Neutrophil (primary cell): ENCODE measurements around the gene KCNG4.

Source experiments
- H3K27ac ChIP-seq: fragments of 200-600 bp; sonication (generic); 2 replicates; pipeline ENCODE4 v1.5.1; 2016; ENCODE audit warnings: mild to moderate bottlenecking, moderate library complexity
- H3K27me3 ChIP-seq: fragments of 200-600 bp; sonication (generic); 2 replicates; pipeline ENCODE4 v1.6.0; 2016; ENCODE audit warnings: mild to moderate bottlenecking
- H3K36me3 ChIP-seq: fragments of 200-600 bp; sonication (generic); 2 replicates; pipeline ENCODE4 v1.5.1; 2017
- H3K4me1 ChIP-seq, 2 experiments: fragments of 200-600 bp in 1 of 2; sonication (generic) in 1 of 2; 1 replicate in 1 of 2; 2 replicates in 1 of 2; pipeline versions ENCODE4 v1.5.1 to v1.6.1; 2013 to 2016; ENCODE audit warnings: low read depth in 1 of 2, low read length in 1 of 2, mild to moderate bottlenecking in 1 of 2, moderate library complexity in 1 of 2; ENCODE audit not compliant: control insufficient read depth in 1 of 2, insufficient read depth in 1 of 2
- H3K4me3 ChIP-seq, 2 experiments: fragments of 200-600 bp in 1 of 2; sonication (generic) in 1 of 2; 1 replicate in 1 of 2; 2 replicates in 1 of 2; pipeline ENCODE4 v1.5.1; 2013 to 2016; ENCODE audit warnings: low read depth in 1 of 2, low read length in 1 of 2, mild to moderate bottlenecking in 1 of 2, moderate library complexity in 1 of 2
- H3K9me3 ChIP-seq: fragments of 200-600 bp; sonication (generic); 2 replicates; pipeline ENCODE4 v1.5.1; 2016
- TF ChIP-seq, protein P1 (sequence below): fragments of 200-600 bp; sonication (generic); IDR thresholded peaks from 2 replicates; pipeline ENCODE4 v1.5.1; 2016; ENCODE audit warnings: antibody characterized with exemption

Gene KCNG4

DNA sequence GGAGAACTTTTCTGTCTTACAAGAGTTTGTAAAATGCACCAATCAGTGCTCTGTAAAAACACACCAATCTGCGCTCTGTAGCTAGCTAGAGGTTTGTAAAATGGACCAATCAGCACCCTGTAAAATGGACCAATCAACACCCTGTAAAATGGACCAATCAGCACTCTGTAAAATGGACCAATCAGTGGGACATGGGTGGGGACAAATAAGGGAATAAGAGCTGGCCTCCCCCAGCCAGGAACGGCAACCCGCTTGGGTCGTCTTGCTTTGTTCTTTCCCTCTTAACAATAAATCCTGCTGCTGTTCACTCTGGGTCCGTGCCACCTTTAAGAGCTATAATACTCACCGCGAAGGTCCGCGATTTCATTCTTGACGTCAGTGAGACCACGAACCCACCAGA lies 18.5 kb upstream of the KCNG4 start:
- Histone ChIP-seq H3K4me3 (no peak overlapping the region), H3K27me3 (peaks cover 37% of the 10 kb centered on the region), H3K36me3 (no peaks in the 10 kb centered on the region), H3K27ac (no peak overlapping the region), H3K4me1 (no peaks in the 10 kb centered on the region), H3K9me3 (no peaks in the 10 kb centered on the region)
- TF ChIP-seq, protein P1, sequence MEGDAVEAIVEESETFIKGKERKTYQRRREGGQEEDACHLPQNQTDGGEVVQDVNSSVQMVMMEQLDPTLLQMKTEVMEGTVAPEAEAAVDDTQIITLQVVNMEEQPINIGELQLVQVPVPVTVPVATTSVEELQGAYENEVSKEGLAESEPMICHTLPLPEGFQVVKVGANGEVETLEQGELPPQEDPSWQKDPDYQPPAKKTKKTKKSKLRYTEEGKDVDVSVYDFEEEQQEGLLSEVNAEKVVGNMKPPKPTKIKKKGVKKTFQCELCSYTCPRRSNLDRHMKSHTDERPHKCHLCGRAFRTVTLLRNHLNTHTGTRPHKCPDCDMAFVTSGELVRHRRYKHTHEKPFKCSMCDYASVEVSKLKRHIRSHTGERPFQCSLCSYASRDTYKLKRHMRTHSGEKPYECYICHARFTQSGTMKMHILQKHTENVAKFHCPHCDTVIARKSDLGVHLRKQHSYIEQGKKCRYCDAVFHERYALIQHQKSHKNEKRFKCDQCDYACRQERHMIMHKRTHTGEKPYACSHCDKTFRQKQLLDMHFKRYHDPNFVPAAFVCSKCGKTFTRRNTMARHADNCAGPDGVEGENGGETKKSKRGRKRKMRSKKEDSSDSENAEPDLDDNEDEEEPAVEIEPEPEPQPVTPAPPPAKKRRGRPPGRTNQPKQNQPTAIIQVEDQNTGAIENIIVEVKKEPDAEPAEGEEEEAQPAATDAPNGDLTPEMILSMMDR, result no peak

DNA sequence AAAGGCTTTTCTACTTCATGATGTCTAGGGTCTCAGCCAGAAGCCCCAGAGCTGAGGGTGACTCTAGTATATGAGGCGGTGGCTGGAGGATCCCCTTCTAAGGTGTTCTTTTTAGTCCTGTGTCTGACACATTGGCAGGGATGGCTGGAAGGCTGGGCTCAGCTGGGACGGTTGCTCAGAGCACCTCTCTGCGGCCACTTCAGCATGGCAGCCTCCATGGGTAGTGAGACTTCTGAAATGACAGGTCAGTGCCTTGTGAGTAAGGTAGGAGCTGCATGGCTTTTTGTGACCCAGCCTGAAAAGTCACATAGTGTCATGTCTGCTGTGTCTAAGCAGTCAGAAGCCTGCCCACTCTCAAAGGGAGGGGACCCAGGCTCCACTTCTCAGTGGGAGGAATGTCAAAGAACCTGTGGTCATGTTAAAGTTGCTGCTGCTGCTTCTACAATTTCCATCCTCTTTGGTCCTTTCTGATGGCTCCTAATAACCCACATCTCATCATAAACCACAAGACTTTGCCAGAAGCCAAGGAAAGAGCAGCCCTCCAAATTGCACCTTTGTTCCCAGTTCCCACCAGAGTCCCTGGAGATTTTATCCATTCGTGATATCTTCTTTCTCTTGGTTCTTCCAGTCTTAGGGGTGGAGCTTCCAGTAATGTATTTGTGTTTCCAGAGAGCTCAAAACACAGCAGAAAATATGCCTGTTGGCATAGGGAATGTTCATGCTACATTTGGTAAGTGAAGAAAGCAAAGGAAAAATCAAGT lies 15.4 kb upstream of the KCNG4 start:
- H3K9me3 ChIP-seq, result no peaks in the 10 kb centered on the region
- H3K36me3 ChIP-seq, result no peaks in the 10 kb centered on the region
- no peaks in the 10 kb centered on the region for H3K4me1 ChIP-seq
- H3K27ac ChIP-seq, result no peak overlapping the region
- no peak overlapping the region for H3K4me3 ChIP-seq
- H3K27me3 ChIP-seq, result peaks cover 37% of the 10 kb centered on the region
- TF ChIP-seq, protein P1, result no peak

DNA sequence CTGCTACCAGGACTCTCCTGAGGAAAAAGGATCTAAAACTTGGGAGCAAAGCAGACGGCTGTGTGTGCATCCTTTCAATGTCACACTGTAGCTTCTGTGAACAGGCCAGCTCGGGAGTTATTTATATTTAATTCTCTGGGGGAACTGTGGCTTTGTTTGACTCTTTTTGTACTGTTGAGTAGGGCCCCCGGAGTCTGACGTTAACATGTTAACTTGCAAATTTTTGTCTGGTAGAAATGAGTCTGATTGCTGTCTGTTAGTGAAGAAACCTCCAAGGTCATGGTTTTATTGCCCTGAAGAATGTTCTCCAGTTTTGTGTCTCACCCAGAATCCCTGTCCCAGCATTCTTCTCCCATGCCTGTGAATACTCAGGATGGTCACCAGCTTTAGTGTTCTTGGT lies 14.2 kb upstream of the KCNG4 start:
- H3K4me1 ChIP-seq, result no peaks in the 10 kb centered on the region
- TF ChIP-seq, protein P1, result no peak
- H3K9me3 ChIP-seq, result no peaks in the 10 kb centered on the region
- no peak overlapping the region for H3K27ac ChIP-seq
- H3K36me3 ChIP-seq, result no peaks in the 10 kb centered on the region
- H3K27me3 ChIP-seq, result peaks cover 41% of the 10 kb centered on the region
- no peak overlapping the region for H3K4me3 ChIP-seq

DNA sequence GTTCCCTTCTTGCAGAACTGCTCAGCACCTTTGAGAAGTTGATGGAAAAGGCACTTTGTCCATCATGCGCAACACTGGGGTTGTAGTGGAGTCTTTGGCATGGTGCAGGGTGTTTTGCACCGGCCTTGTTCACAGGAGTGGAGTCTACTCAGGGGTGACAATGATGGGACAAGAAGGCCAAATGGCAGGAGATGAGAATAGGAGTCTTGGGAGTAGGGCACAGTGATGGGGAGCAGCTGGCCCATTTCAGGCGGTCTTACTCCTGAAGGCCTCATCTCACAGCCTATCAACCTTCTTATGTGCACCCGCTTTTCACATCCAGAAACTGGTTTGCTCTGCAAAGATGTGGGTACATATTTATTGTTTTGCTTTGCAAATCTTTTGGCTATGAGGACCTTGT lies 13.4 kb upstream of the KCNG4 start:
- TF ChIP-seq, protein P1, result no peak
- no peak overlapping the region for H3K4me3 ChIP-seq
- H3K27me3 ChIP-seq, result peaks cover 37% of the 10 kb centered on the region
- H3K27ac ChIP-seq, result no peak overlapping the region
- H3K9me3 ChIP-seq, result no peaks in the 10 kb centered on the region
- H3K36me3 ChIP-seq, result no peaks in the 10 kb centered on the region
- H3K4me1 ChIP-seq, result no peaks in the 10 kb centered on the region

DNA sequence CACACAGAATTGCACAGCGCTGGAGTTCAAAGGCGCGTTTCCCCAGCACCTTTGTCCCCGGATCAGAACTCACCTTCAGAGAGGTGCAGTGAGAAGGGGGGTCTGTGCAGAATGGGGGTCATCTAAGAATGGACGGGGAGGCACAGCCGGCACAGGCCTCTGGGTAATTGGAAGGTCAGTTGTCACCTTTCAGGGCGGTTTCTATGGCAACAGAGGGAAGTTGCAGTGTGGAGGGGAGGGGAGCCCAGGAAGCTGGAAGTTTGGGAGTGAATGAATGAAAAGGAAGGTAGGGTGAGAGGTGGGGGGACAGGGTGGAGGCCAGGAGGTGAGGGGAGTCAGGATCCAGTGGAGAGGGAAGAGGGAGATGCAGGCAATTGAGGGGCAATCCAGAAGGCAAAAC lies 12.4 kb upstream of the KCNG4 start:
- H3K27ac ChIP-seq, result no peak overlapping the region
- H3K4me1 ChIP-seq, result no peaks in the 10 kb centered on the region
- H3K9me3 ChIP-seq, result no peaks in the 10 kb centered on the region
- TF ChIP-seq, protein P1, result no peak
- H3K36me3 ChIP-seq, result no peaks in the 10 kb centered on the region
- peaks cover 31% of the 10 kb centered on the region for H3K27me3 ChIP-seq
- no peak overlapping the region for H3K4me3 ChIP-seq
